Central memory CD8-positive, alpha-beta T cell (primary cell): Measurements from ENCODE around the gene PNLDC1.
"Not testable (repeated sequence)": the region's sequence is repeated elsewhere in the genome, so short reads cannot be mapped to it uniquely, and the experiment has no call there.

Experiments used
- ATAC-seq: fragments of 150-1000 bp; cut with Tn5 transposase; replicated peaks from 2 replicates; pipeline ENCODE4 v1.10.0; 2022; ENCODE audit warnings: mild to moderate bottlenecking, moderate FRiP score, moderate number of reproducible peaks; ENCODE audit not compliant: poor library complexity, severe bottlenecking; ENCODE audit errors: extremely low read depth
- DNase-seq, 2 donors: peaks; one replicate each; pipeline ENCODE4 v3.0.0; 2021; ENCODE audit warnings: low spot score in 2 of 2
- H3K27ac Mint-ChIP-seq: one replicate; pipeline ENCODE4 v1.8.0; 2022; ENCODE audit warnings: low read depth, mild to moderate bottlenecking, moderate library complexity, mixed read lengths
- H3K27me3 Mint-ChIP-seq: one replicate; pipeline ENCODE4 v1.8.0; 2022; ENCODE audit warnings: mixed read lengths
- H3K36me3 Mint-ChIP-seq: one replicate; pipeline ENCODE4 v1.8.0; 2022; ENCODE audit warnings: mild to moderate bottlenecking, moderate library complexity, mixed read lengths; ENCODE audit not compliant: insufficient read depth
- H3K4me1 Mint-ChIP-seq: one replicate; pipeline ENCODE4 v1.8.0; 2022; ENCODE audit warnings: mixed read lengths
- H3K4me3 Mint-ChIP-seq: one replicate; pipeline ENCODE4 v1.8.0; 2022; ENCODE audit warnings: mild to moderate bottlenecking, moderate library complexity, mixed read lengths
- H3K9me3 Mint-ChIP-seq: one replicate; pipeline ENCODE4 v1.8.0; 2022; ENCODE audit warnings: mixed read lengths

PNLDC1 gene

GRCh38 chr6:159849851-159850250, 49.8 kb downstream of the PNLDC1 start:
- H3K4me3 Mint-ChIP-seq, H3K9me3 Mint-ChIP-seq, ATAC-seq, H3K36me3 Mint-ChIP-seq, H3K27me3 Mint-ChIP-seq, DNase-seq, H3K4me1 Mint-ChIP-seq, H3K27ac Mint-ChIP-seq: not testable (repeated sequence)

GRCh38 chr6:159852877-159853276, 52.8 kb downstream of the PNLDC1 start:
- Mint-ChIP-seq H3K4me1 (no peaks in the 10 kb centered on the region), H3K36me3 (peaks cover 2% of the 10 kb centered on the region), H3K4me3 (no peak overlapping the region), H3K27me3 (peaks cover 24% of the 10 kb centered on the region), H3K27ac (no peak overlapping the region), H3K9me3 (peaks cover 12% of the 10 kb centered on the region)
- ATAC-seq (no peak), DNase-seq (peak in 1 of 2 donors; percentile 4)

- H3K27ac Mint-ChIP-seq, result no peak overlapping the region
- H3K4me1 Mint-ChIP-seq, result no peaks in the 10 kb centered on the region
- H3K9me3 Mint-ChIP-seq, result peaks cover 12% of the 10 kb centered on the region
- H3K4me3 Mint-ChIP-seq, result no peak overlapping the region
- H3K36me3 Mint-ChIP-seq, result peaks cover 2% of the 10 kb centered on the region
- peaks cover 30% of the 10 kb centered on the region for H3K27me3 Mint-ChIP-seq
- ATAC-seq, result no peak
- DNase-seq, result no peak
Observed at GRCh38 chr6:159853754-159854153, 53.7 kb downstream of the PNLDC1 start.

- H3K4me1 Mint-ChIP-seq, result no peaks in the 10 kb centered on the region
- H3K9me3 Mint-ChIP-seq, result peaks cover 12% of the 10 kb centered on the region
- peaks cover 2% of the 10 kb centered on the region for H3K36me3 Mint-ChIP-seq
- H3K4me3 Mint-ChIP-seq, result no peak overlapping the region
- ATAC-seq (no peak), DNase-seq (no peak)
- no peak overlapping the region for H3K27ac Mint-ChIP-seq
- H3K27me3 Mint-ChIP-seq, result peaks cover 38% of the 10 kb centered on the region
Observed at GRCh38 chr6:159854959-159855358, 54.9 kb downstream of the PNLDC1 start.

GRCh38 chr6:159858259-159858658, 58.2 kb downstream of the PNLDC1 start:
- H3K4me1 Mint-ChIP-seq, result no peaks in the 10 kb centered on the region
- no peak overlapping the region for H3K27ac Mint-ChIP-seq
- no peak overlapping the region for H3K4me3 Mint-ChIP-seq
- peaks cover 2% of the 10 kb centered on the region for H3K36me3 Mint-ChIP-seq
- peaks cover 12% of the 10 kb centered on the region for H3K9me3 Mint-ChIP-seq
- no peak for ATAC-seq
- no peak for DNase-seq
- peaks cover 64% of the 10 kb centered on the region for H3K27me3 Mint-ChIP-seq

DNA sequence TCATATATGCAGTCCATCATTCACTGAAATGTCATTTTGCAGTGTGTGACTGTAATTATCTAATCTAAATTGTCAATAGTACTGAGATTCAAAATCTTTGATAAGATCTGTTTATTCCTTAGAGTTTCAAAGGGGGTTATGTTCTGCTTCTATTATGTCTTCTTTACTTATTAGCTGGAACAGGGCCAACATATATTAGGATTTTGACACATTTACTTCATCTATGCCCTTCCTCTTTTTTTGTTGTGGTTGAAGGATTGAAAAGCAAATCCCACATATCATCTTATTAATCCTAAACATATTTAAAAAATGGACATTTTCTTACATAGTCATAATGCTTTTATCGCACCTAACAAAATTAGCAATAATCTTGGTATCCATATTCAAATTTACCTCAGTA, 60.4 kb downstream of the PNLDC1 start:
- DNase-seq, result no peak
- Mint-ChIP-seq H3K27ac (no peak overlapping the region), H3K4me1 (no peaks in the 10 kb centered on the region)

GRCh38 chr6:159862103-159862502, 62.0 kb downstream of the PNLDC1 start:
- no peak for DNase-seq
- no peak for ATAC-seq
- no peak overlapping the region for H3K27ac Mint-ChIP-seq

More for the DNA sequence above, 60.4 kb downstream of the PNLDC1 start:
- no peaks in the 10 kb centered on the region for H3K36me3 Mint-ChIP-seq
- no peak for ATAC-seq
- no peak overlapping the region for H3K4me3 Mint-ChIP-seq
- H3K27me3 Mint-ChIP-seq, result peaks cover 66% of the 10 kb centered on the region
- H3K9me3 Mint-ChIP-seq, result peaks cover 12% of the 10 kb centered on the region

DNA sequence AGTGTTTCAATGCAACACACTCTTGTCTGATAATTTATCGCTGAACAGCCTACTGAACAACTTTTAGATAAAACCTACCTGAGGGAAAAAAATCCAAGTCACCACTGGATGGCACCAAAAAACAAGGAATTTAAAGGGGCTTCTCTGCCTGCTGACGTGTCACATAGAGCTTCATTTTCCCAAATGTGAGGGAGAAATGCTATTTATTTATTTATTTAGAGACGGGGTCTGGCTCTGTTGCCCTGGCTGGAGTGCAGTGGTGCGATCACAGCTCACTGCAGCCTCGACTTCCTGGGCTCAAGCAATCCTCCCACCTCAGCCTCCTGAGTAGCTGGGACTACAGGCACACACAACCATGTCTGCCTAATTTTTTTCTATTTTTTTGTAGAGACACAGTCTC, 63.3 kb downstream of the PNLDC1 start:
- DNase-seq, H3K36me3 Mint-ChIP-seq, H3K4me1 Mint-ChIP-seq, ATAC-seq, H3K4me3 Mint-ChIP-seq, H3K27ac Mint-ChIP-seq, H3K9me3 Mint-ChIP-seq: not testable (repeated sequence)
- H3K27me3 Mint-ChIP-seq, result peaks cover 37% of the 10 kb centered on the region

More at GRCh38 chr6:159862103-159862502, 62.0 kb downstream of the PNLDC1 start:
- Mint-ChIP-seq H3K36me3 (no peaks in the 10 kb centered on the region), H3K4me1 (no peaks in the 10 kb centered on the region), H3K9me3 (peaks cover 11% of the 10 kb centered on the region), H3K27me3 (peaks cover 50% of the 10 kb centered on the region), H3K4me3 (no peak overlapping the region)

DNA sequence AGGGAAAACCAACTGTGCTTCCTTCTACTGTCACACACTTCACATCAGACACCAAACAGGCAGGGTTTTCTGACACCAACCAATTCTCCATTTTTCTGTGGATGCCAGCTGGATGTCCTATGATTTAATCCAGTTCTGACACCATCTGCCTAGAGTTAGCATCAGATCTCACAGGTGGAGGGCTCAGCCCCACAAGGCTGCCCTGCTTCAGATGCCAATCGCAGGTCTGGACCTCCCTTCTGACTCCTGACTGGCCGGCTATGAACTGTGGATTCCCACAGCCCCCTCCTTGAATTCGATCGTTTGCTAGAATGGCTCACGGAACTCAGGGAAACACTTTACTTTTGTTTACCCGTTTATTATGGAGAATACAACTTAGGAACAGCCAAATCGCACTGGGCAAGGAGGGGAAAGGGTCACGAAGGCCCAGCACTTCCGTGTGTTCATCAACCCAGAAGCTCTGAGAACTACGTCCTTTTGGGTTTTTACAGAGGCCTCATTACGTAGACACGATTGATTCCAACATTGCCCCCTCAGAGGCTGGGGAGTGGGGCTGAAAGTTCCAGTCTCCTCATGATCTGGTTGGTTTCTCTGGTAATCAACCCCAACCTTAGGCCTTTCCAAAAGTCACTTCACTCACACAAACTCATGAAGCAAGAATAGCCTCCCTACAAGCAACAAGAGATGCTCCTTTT, 65.3 kb downstream of the PNLDC1 start:
- Mint-ChIP-seq H3K4me1 (no peaks in the 10 kb centered on the region), H3K27me3 (peaks cover 27% of the 10 kb centered on the region), H3K27ac (no peak overlapping the region), H3K9me3 (no peaks in the 10 kb centered on the region), H3K36me3 (no peaks in the 10 kb centered on the region), H3K4me3 (no peak overlapping the region)
- DNase-seq (no peak), ATAC-seq (no peak)

DNA sequence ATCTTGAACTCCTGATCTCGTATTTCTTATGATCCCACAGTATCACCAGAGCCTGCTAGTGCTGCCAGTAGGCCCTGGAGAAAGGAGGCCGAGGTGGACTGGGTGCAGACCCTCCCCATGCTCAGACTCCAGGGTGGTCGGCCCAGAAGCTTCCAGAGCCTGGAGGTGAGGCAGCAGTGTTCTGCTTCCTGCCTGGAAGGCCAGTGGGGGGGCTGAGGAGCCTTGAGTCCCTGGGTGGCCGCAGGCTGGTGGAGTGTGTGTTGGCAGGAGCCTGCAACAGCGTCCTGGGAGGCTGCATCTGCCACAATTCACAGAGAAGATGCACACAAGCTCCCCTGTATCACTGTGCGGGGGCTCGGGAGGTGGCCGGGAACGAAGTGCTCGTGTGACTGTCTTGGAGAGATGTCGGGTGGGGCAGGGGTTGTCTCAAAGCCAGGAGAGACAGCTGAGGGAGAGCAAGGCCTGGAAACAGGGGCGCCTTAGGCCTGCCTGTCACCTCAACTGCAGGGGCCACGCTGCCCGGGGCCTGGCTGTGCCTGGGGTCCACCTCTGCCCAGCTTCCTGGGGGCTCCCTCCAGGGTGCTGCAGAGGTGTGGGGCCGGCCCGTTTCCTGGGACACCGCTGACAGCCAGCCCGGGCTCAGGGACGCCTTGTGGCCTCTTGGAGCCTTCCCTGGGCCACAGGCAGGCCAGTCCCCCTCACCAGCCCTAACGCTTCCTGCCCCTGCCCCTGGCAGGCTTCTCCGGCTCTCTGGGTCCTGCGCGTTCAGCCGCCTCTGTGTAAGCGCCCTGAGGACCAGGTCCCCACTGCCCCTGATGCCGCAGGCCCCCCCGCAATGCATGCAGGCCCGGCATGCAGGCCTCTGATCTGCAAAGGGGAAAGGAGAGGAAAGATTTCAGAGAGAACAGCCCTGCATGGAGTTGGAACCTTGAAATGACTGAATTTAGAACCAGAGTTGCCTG, 66.5 kb downstream of the PNLDC1 start:
- no peak overlapping the region for H3K27ac Mint-ChIP-seq
- no peaks in the 10 kb centered on the region for H3K36me3 Mint-ChIP-seq
- no peak overlapping the region for H3K4me3 Mint-ChIP-seq
- DNase-seq (no peak), ATAC-seq (no peak)
- H3K4me1 Mint-ChIP-seq, result no peaks in the 10 kb centered on the region
- peaks cover 17% of the 10 kb centered on the region for H3K27me3 Mint-ChIP-seq
- H3K9me3 Mint-ChIP-seq, result no peaks in the 10 kb centered on the region
